ENCODE results near the gene STXBP5. TPM values are rescaled to one million over a fixed set of nuclear protein-coding genes. Genes with fewer than 3 reads are reported as not detected.

The STXBP5 gene
- total and polyA plus RNA-seq, 2 of the 4 experiments (the other 2 are of a cell fraction) = 13.2 to 46.4 TPM

DNA sequence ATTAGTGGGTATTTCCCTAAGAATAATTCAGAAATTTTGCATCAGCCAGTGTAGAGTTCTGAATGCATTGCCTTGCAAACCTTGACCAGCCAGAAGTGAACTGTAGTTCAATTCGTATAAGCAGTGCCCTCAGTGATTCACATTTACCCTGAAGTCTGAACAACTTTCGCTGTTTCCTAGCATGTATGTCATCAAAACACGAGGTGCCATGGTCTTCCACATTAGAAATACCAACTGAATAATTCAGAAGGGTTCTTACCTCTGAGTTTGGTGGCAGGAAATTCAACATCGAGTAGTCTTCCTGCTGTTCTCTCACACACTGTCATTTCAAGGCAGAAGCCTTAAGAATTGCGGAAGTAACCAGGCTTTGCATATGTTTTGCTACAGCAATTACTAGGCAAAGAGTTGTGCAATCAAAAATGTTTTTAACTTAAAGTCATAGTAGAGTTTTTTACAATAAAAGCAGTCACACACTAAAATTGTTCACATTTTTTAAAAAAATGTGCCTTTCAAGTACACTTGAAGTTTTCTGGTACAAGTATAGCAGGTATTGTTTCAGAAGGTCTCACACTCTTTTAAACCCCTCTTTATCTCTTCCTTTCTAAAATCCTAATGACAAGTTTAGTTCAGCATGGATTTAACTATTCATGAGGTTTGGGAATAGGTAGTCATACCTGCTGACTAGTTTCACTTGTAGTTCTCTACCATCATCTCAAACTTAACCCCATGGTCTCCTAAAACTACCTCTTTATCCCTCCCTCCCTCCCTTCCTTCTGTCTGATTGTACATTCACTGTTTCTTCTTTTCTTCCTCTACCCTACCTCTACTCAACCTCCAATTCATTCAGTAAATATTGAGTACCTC lies 118.3 kb downstream of the STXBP5 start:
- Histone ChIP-seq H3K23ac (ENCODE audit: low read depth, low read length) (no peak overlapping the region), H3K27me3 (ENCODE audit: control insufficient read depth, insufficient read depth, low read length) (no peaks in the 10 kb centered on the region), H3K14ac (replicated peaks; ENCODE audit: low read depth, low read length) (0 out of 2 replicates have a peak overlapping the region, but pooled peaks have one; percentile 28), H3K56ac (ENCODE audit: extremely low read depth, insufficient read depth, low read length) (0 out of 2 replicates have a peak overlapping the region, but pooled peaks have one; percentile 29), H4K20me1 (ENCODE audit: insufficient read depth, low read length) (no peaks in the 10 kb centered on the region), H2BK120ac (ENCODE audit: low read depth, low read length) (no peak overlapping the region), H2BK20ac (ENCODE audit: low read depth, low read length) (no peak overlapping the region), H2AK5ac (ENCODE audit: low read depth, low read length) (no peak overlapping the region), H3K36me3 (ENCODE audit: control insufficient read depth, insufficient read depth, low read length) (peaks cover 26% of the 10 kb centered on the region), H3K4ac (ENCODE audit: low read depth, low read length) (no peak overlapping the region), H2AK9ac (replicated peaks; ENCODE audit: low read depth, low read length, poor library complexity) (no peak overlapping the region), H3K9ac (ENCODE audit: low read depth, low read length) (peak overlapping the region; percentile 21; the same call in 1 of the 2 replicates), H4K91ac (ENCODE audit: insufficient read depth, low read depth, low read length) (no peak overlapping the region), H2BK5ac (ENCODE audit: low read depth, low read length, poor library complexity, severe bottlenecking) (peak overlapping the region; percentile 66), H3K9me3 (ENCODE audit: control insufficient read depth, insufficient read depth, low read length) (no peaks in the 10 kb centered on the region), H3K18ac (ENCODE audit: low read depth, low read length) (no peak overlapping the region), H3K27ac (ENCODE audit: insufficient read depth, low read length) (peak overlapping the region; percentile 49; the same call in 1 of the 2 replicates), H3K79me1 (ENCODE audit: low read depth in 1 of 2, low read length in 2 of 2) (peaks cover 8 to 12% of the 10 kb centered on the region in 2 experiments; a peak in 3 of 4 replicates), H3K4me1 (ENCODE audit: control insufficient read depth, insufficient read depth, low read length) (peaks cover 2% of the 10 kb centered on the region; the same call in 1 of the 2 replicates), H3K9me1 (ENCODE audit: insufficient read depth, low read length) (peaks cover 3% of the 10 kb centered on the region; the same call in 1 of the 2 replicates), H3K4me2 (ENCODE audit: low read depth, low read length) (peak overlapping the region; percentile 5; the same call in 1 of the 2 replicates), H2BK15ac (ENCODE audit: low read depth, low read length) (no peak overlapping the region), H3K4me3 (ENCODE audit: insufficient read depth, low read depth, low read length) (no peak overlapping the region), H4K8ac (ENCODE audit: low read depth in 2 of 2, low read length in 2 of 2) (no peak overlapping the region), H4K5ac (ENCODE audit: low read depth, low read length) (no peak overlapping the region), H2AFZ (replicated peaks; ENCODE audit: low read length, poor library complexity) (no peak overlapping the region)
- no peak for TF ChIP-seq SMC3 (IDR thresholded peaks at IDR 0.05; ENCODE audit: low read depth, low read length)
- TF ChIP-seq CEBPB (IDR thresholded peaks at IDR 0.05; ENCODE audit: low read depth, low read length) = peak; percentile 96
- DNase-seq = peak; percentile 73
- intact Hi-C loops (cut with micrococcal nuclease) = no loop called here
- ChIA-PET POLR2A (ENCODE audit: unreplicated experiment) (no interaction called here), CTCF (no interaction called here)
- dilution Hi-C loops (cut with HindIII; ENCODE audit: low sequenced_read_pairs, unreplicated experiment) = no loop called here
- in situ Hi-C loops (cut with MboI; ENCODE audit: low sequenced_read_pairs) = no loop called here
- WGBS, 2 experiments (ENCODE audit: extremely low coverage in 2 of 2, insufficient read length in 1 of 2) = no CpG with 5 or more reads among the region's 5 CpGs
- BruUV-seq (replicated peaks) = no TSS peak
- ATAC-seq (ENCODE audit: low read depth) = peak; percentile 81

All from IMR-90 (cell line).